Measurements from ENCODE around the gene UBE2D2. TPM values are rescaled to one million over a fixed set of nuclear protein-coding genes. Genes with fewer than 3 reads are reported as not detected.

Gene UBE2D2
- total and polyA plus RNA-seq, 10 of the 15 experiments (the other 5 are each of a cell fraction or from before 2014, with no cell fraction given) = 58.6 to 245 (median 128) TPM

DNA sequence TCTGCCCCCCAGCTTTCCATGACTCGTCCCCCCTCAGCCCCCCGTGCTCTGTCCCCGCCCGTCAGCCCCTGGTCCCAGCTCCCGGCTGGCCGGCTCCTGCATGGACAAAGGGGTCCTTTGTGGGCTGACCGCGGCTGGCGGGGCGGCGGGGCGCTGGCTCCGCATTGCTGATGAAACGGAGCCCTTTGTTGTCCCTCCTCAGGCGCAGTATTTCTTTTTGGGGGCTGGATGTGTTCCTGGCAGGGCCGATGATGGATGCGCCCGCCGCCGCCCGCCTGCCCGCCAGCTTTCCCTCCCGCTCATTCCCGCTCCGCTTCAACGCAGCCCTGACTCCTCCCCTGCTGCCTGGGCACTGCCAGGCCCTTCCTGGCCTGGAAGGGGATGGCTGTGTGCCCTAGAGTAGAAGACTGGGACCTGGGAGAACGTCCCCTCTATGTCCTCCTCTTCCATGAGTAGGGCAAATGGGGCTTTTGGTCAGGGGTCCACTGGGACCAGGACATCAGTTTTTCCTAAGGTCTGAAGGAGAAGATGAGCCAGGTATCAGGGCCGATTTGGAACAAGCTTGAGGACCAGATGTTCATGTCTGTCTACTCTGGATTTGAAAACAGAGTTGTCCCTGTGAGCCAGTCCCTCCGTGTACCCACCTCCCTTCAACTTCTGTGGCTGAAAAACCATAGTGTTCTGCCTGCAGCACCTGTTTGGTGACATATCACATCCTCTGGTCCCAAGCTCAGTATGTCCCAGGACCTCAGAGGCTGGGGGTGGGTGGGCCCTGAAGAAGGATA, 116.0 kb downstream of the UBE2D2 start:
- no peaks in the 10 kb centered on the region for H3K9me3 ChIP-seq (replicated peaks; ENCODE audit: control insufficient read depth, insufficient read depth, low read length)
- intact Hi-C loops (cut with micrococcal nuclease; ENCODE audit: unreplicated experiment) = no loop called here
- FAIRE-seq (no peak), DNase-seq (ENCODE audit: low read depth, low spot score) (no peak), ATAC-seq (no peak)
- peaks cover 4% of the 10 kb centered on the region; the same call in 1 of the 2 replicates for H4K20me1 ChIP-seq (ENCODE audit: control insufficient read depth, insufficient read depth)
- WGBS (ENCODE audit: insufficient coverage, insufficient replicate concordance, low lambda C conversion rate, missing lambda C conversion rate) = 94% methylated on average over 28 of the region's 29 CpGs
- ChIA-PET CTCF (no interaction called here), SMC1A (ENCODE audit: uncharacterized antibody, unreplicated experiment) (interaction anchor here (0.6 to 1.2 kb wide), 2 partner anchors 24 to 67 kb away, joined by 3 read pairs; no protein-coding TSS in a partner anchor), RAD21 (ENCODE audit: unreplicated experiment) (interaction anchor here (1.3 kb wide), 1 partner anchor 43 kb away, joined by 3 read pairs; no protein-coding TSS in a partner anchor), POLR2A (no interaction called here)
- no peak overlapping the region for H2AFZ ChIP-seq (ENCODE audit: control insufficient read depth, low read depth, low read length)
- H3K4me3 ChIP-seq = no peak overlapping the region
- H3K27ac ChIP-seq (ENCODE audit: control insufficient read depth, insufficient read depth) = no peak overlapping the region
- H3K4me1 ChIP-seq (ENCODE audit: control insufficient read depth, insufficient read depth, low read length) = peaks cover 9% of the 10 kb centered on the region
- H3K79me2 ChIP-seq (ENCODE audit: control insufficient read depth, insufficient read depth, low read length) = peaks cover 38% of the 10 kb centered on the region
- no peak overlapping the region for H3K9ac ChIP-seq (ENCODE audit: control insufficient read depth, insufficient read depth, low read length)
- no peaks in the 10 kb centered on the region for H3K27me3 ChIP-seq (replicated peaks in 1 of 2; ENCODE audit: control insufficient read depth in 2 of 2, insufficient read depth in 2 of 2, low read length in 1 of 2)
- no TSS peak for BruUV-seq (replicated peaks)
- in situ Hi-C loops (cut with MboI) = no loop called here
- peaks cover 9 to 29% of the 10 kb centered on the region in 2 experiments for H3K36me3 ChIP-seq (ENCODE audit: control insufficient read depth in 2 of 2, insufficient read depth in 2 of 2, low read length in 1 of 2)
- no peak overlapping the region for H3K4me2 ChIP-seq (ENCODE audit: control insufficient read depth, insufficient read depth)
- no peak for TF ChIP-seq FOXK2 (IDR thresholded peaks at IDR 0.05)

Small RNA genes within 50 kb of the gene (small RNA-seq; reads per million reads assigned to genes)
- gene RF00019 = not detected

Other genes with a start within 250 kb of the UBE2D2 start
Only the 7 nearest of the 11 such genes appear.
- 3.0 and 3.8 TPM in 2 replicates for gene PROB1, start 166.2 kb upstream of the UBE2D2 start, total RNA-seq (2014; rRNA removed)
- 1.7 and 2.0 TPM in 2 replicates for gene PROB1, start 166.2 kb upstream of the UBE2D2 start, total RNA-seq (2014; rRNA removed; fragmentation: Illumina TruSeq; extraction: Trizol)
- gene PROB1, start 166.2 kb upstream of the UBE2D2 start, total RNA-seq (2021) = 6.0 and 6.5 TPM in 2 replicates
- gene PROB1, start 166.2 kb upstream of the UBE2D2 start, polyA plus RNA-seq (2011; rRNA removed) = 0.59 and 1.1 TPM in 2 replicates
- gene PROB1, start 166.2 kb upstream of the UBE2D2 start, polyA plus RNA-seq (2014; fragmentation: Illumina TruSeq; extraction: Trizol) = 0.78 and 1.4 TPM in 2 replicates
- gene PROB1, start 166.2 kb upstream of the UBE2D2 start, polyA plus RNA-seq (2014; fragmentation: Nextera tagmentation; extraction: Ambion mirVana) = under 1 TPM; 0.14 to 0.58 TPM
- 4.7 and 5.1 TPM in 2 replicates for gene PROB1, start 166.2 kb upstream of the UBE2D2 start, polyA plus RNA-seq (2014; rRNA removed)
- 1 to 10 TPM; 6.2 to 8.1 TPM for gene PROB1, start 166.2 kb upstream of the UBE2D2 start, polyA plus RNA-seq (2016; fragmentation: Nextera tagmentation; extraction: Ambion mirVana)
- gene SPATA24, start 157.2 kb upstream of the UBE2D2 start, total RNA-seq (2014; rRNA removed) = 5.1 and 8.1 TPM in 2 replicates
- gene SPATA24, start 157.2 kb upstream of the UBE2D2 start, total RNA-seq (2014; rRNA removed; fragmentation: Illumina TruSeq; extraction: Trizol) = 6.3 and 8.1 TPM in 2 replicates
- 4.1 and 5.6 TPM in 2 replicates for gene SPATA24, start 157.2 kb upstream of the UBE2D2 start, total RNA-seq (2021)
- 5.3 and 6.0 TPM in 2 replicates for gene SPATA24, start 157.2 kb upstream of the UBE2D2 start, polyA plus RNA-seq (2011; rRNA removed)
- gene SPATA24, start 157.2 kb upstream of the UBE2D2 start, polyA plus RNA-seq (2014; fragmentation: Illumina TruSeq; extraction: Trizol) = 6.1 and 9.8 TPM in 2 replicates
- 1 to 10 TPM; 7.6 to 8.5 TPM for gene SPATA24, start 157.2 kb upstream of the UBE2D2 start, polyA plus RNA-seq (2014; fragmentation: Nextera tagmentation; extraction: Ambion mirVana)
- gene SPATA24, start 157.2 kb upstream of the UBE2D2 start, polyA plus RNA-seq (2014; rRNA removed) = 7.1 and 7.2 TPM in 2 replicates
- gene SPATA24, start 157.2 kb upstream of the UBE2D2 start, polyA plus RNA-seq (2016; fragmentation: Nextera tagmentation; extraction: Ambion mirVana) = 1 to 10 TPM; 7.0 to 7.4 TPM
- gene DNAJC18, start 121.8 kb upstream of the UBE2D2 start, total RNA-seq (2014; rRNA removed) = 5.3 and 6.4 TPM in 2 replicates
- gene DNAJC18, start 121.8 kb upstream of the UBE2D2 start, total RNA-seq (2014; rRNA removed; fragmentation: Illumina TruSeq; extraction: Trizol) = 10.6 and 10.8 TPM in 2 replicates
- 16.9 and 19.7 TPM in 2 replicates for gene DNAJC18, start 121.8 kb upstream of the UBE2D2 start, total RNA-seq (2021)
- 21.0 and 34.0 TPM in 2 replicates for gene DNAJC18, start 121.8 kb upstream of the UBE2D2 start, polyA plus RNA-seq (2011; rRNA removed)
- 17.5 and 22.6 TPM in 2 replicates for gene DNAJC18, start 121.8 kb upstream of the UBE2D2 start, polyA plus RNA-seq (2014; fragmentation: Illumina TruSeq; extraction: Trizol)
- 10 to 100 TPM; 20.5 to 26.7 TPM for gene DNAJC18, start 121.8 kb upstream of the UBE2D2 start, polyA plus RNA-seq (2014; fragmentation: Nextera tagmentation; extraction: Ambion mirVana)
- gene DNAJC18, start 121.8 kb upstream of the UBE2D2 start, polyA plus RNA-seq (2014; rRNA removed) = 5.3 and 10.1 TPM in 2 replicates
- gene DNAJC18, start 121.8 kb upstream of the UBE2D2 start, polyA plus RNA-seq (2016; fragmentation: Nextera tagmentation; extraction: Ambion mirVana) = 10 to 100 TPM; 16.7 to 18.0 TPM
- not detected in 2 replicates for gene ECSCR, start 98.6 kb upstream of the UBE2D2 start, total RNA-seq (2014; rRNA removed)
- gene ECSCR, start 98.6 kb upstream of the UBE2D2 start, total RNA-seq (2014; rRNA removed; fragmentation: Illumina TruSeq; extraction: Trizol) = 0.22 TPM in 1 of 2 replicates, not detected in the other
- 0.36 TPM in 1 of 2 replicates, not detected in the other for gene ECSCR, start 98.6 kb upstream of the UBE2D2 start, total RNA-seq (2021)
- gene ECSCR, start 98.6 kb upstream of the UBE2D2 start, polyA plus RNA-seq (2011; rRNA removed) = 0.12 and 0.15 TPM in 2 replicates
- 0.19 and 0.25 TPM in 2 replicates for gene ECSCR, start 98.6 kb upstream of the UBE2D2 start, polyA plus RNA-seq (2014; fragmentation: Illumina TruSeq; extraction: Trizol)
- under 1 TPM; 0.23 to 0.35 TPM for gene ECSCR, start 98.6 kb upstream of the UBE2D2 start, polyA plus RNA-seq (2014; fragmentation: Nextera tagmentation; extraction: Ambion mirVana)
- 0.30 TPM in 1 of 2 replicates, not detected in the other for gene ECSCR, start 98.6 kb upstream of the UBE2D2 start, polyA plus RNA-seq (2014; rRNA removed)
- gene ECSCR, start 98.6 kb upstream of the UBE2D2 start, polyA plus RNA-seq (2016; fragmentation: Nextera tagmentation; extraction: Ambion mirVana) = under 1 TPM in 1 of 2 experiments, not detected in 1; 0.83 TPM
- 0.05 TPM in 1 of 2 replicates, not detected in the other for gene SMIM33, start 90.3 kb upstream of the UBE2D2 start, total RNA-seq (2014; rRNA removed)
- gene SMIM33, start 90.3 kb upstream of the UBE2D2 start, total RNA-seq (2014; rRNA removed; fragmentation: Illumina TruSeq; extraction: Trizol) = 0.04 TPM in 1 of 2 replicates, not detected in the other
- gene SMIM33, start 90.3 kb upstream of the UBE2D2 start, total RNA-seq (2021) = not detected in 2 replicates
- not detected in 2 replicates for gene SMIM33, start 90.3 kb upstream of the UBE2D2 start, polyA plus RNA-seq (2011; rRNA removed)
- gene SMIM33, start 90.3 kb upstream of the UBE2D2 start, polyA plus RNA-seq (2014; fragmentation: Illumina TruSeq; extraction: Trizol) = 0.03 TPM in 1 of 2 replicates, not detected in the other
- under 1 TPM in 1 of 2 experiments, not detected in 1; 0.09 TPM for gene SMIM33, start 90.3 kb upstream of the UBE2D2 start, polyA plus RNA-seq (2014; fragmentation: Nextera tagmentation; extraction: Ambion mirVana)
- 0.04 TPM in 1 of 2 replicates, not detected in the other for gene SMIM33, start 90.3 kb upstream of the UBE2D2 start, polyA plus RNA-seq (2014; rRNA removed)
- under 1 TPM; 0.12 to 0.25 TPM for gene SMIM33, start 90.3 kb upstream of the UBE2D2 start, polyA plus RNA-seq (2016; fragmentation: Nextera tagmentation; extraction: Ambion mirVana)
- 43.8 and 48.5 TPM in 2 replicates for gene STING1, start 78.6 kb upstream of the UBE2D2 start, total RNA-seq (2014; rRNA removed)
- 16.5 and 17.1 TPM in 2 replicates for gene STING1, start 78.6 kb upstream of the UBE2D2 start, total RNA-seq (2014; rRNA removed; fragmentation: Illumina TruSeq; extraction: Trizol)
- gene STING1, start 78.6 kb upstream of the UBE2D2 start, total RNA-seq (2021) = 49.6 and 53.3 TPM in 2 replicates
- 8.3 and 20.2 TPM in 2 replicates for gene STING1, start 78.6 kb upstream of the UBE2D2 start, polyA plus RNA-seq (2011; rRNA removed)
- 27.7 and 34.1 TPM in 2 replicates for gene STING1, start 78.6 kb upstream of the UBE2D2 start, polyA plus RNA-seq (2014; fragmentation: Illumina TruSeq; extraction: Trizol)
- gene STING1, start 78.6 kb upstream of the UBE2D2 start, polyA plus RNA-seq (2014; fragmentation: Nextera tagmentation; extraction: Ambion mirVana) = 10 to 100 TPM; 10.1 to 12.1 TPM
- gene STING1, start 78.6 kb upstream of the UBE2D2 start, polyA plus RNA-seq (2014; rRNA removed) = 47.9 and 59.8 TPM in 2 replicates
- gene STING1, start 78.6 kb upstream of the UBE2D2 start, polyA plus RNA-seq (2016; fragmentation: Nextera tagmentation; extraction: Ambion mirVana) = 10 to 100 TPM; 49.3 to 56.1 TPM
- 71.4 and 90.8 TPM in 2 replicates for gene CXXC5, start 87.0 kb downstream of the UBE2D2 start, total RNA-seq (2014; rRNA removed)
- 24.9 and 26.8 TPM in 2 replicates for gene CXXC5, start 87.0 kb downstream of the UBE2D2 start, total RNA-seq (2014; rRNA removed; fragmentation: Illumina TruSeq; extraction: Trizol)
- 64.2 and 64.4 TPM in 2 replicates for gene CXXC5, start 87.0 kb downstream of the UBE2D2 start, total RNA-seq (2021)
- 55.4 and 57.5 TPM in 2 replicates for gene CXXC5, start 87.0 kb downstream of the UBE2D2 start, polyA plus RNA-seq (2011; rRNA removed)
- 25.6 and 36.0 TPM in 2 replicates for gene CXXC5, start 87.0 kb downstream of the UBE2D2 start, polyA plus RNA-seq (2014; fragmentation: Illumina TruSeq; extraction: Trizol)
- gene CXXC5, start 87.0 kb downstream of the UBE2D2 start, polyA plus RNA-seq (2014; fragmentation: Nextera tagmentation; extraction: Ambion mirVana) = 1 to 10 TPM; 1.8 to 6.0 TPM
- gene CXXC5, start 87.0 kb downstream of the UBE2D2 start, polyA plus RNA-seq (2014; rRNA removed) = 59.1 and 68.6 TPM in 2 replicates
- 10 to 100 TPM; 33.8 to 45.4 TPM for gene CXXC5, start 87.0 kb downstream of the UBE2D2 start, polyA plus RNA-seq (2016; fragmentation: Nextera tagmentation; extraction: Ambion mirVana)